ENCODE data around the gene DAB1.

DAB1 gene

GRCh38 chr1:56986397-56986796, 437.5 kb downstream of the DAB1 start:
- no peak for DNase-seq (ENCODE audit: low spot score)
- H3K9me3 Mint-ChIP-seq: no peaks in the 10 kb centered on the region
- H3K36me3 Mint-ChIP-seq (ENCODE audit: low read depth): no peaks in the 10 kb centered on the region
- H3K4me3 Mint-ChIP-seq: no peak overlapping the region
- H3K27ac Mint-ChIP-seq: no peak overlapping the region
- H3K27me3 Mint-ChIP-seq (ENCODE audit: low read depth): no peaks in the 10 kb centered on the region
- H3K4me1 Mint-ChIP-seq (ENCODE audit: low read depth): no peaks in the 10 kb centered on the region

DNA sequence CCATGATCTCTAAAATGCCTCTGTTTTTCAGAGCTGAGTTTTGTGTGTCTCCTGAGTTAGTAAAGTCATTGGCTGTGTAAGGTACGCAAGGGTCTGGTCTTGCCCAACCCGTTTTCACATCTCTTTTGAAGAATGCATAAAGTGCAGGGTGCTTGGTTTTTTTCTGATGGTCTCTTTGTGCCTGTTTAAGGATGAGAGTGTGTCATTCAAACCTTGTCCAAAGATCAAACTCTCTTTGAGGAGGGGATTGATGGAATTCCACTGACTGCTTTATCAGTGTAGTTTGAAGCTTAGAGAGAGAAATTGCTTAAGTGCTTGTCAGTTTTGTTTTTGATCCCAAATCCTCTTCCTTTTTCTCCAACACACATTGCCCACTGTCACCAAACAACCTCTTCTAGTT, 438.0 kb downstream of the DAB1 start:
- Mint-ChIP-seq H3K4me1 (ENCODE audit: low read depth) (no peaks in the 10 kb centered on the region), H3K36me3 (ENCODE audit: low read depth) (no peaks in the 10 kb centered on the region), H3K27me3 (ENCODE audit: low read depth) (no peaks in the 10 kb centered on the region), H3K4me3 (no peak overlapping the region), H3K9me3 (no peaks in the 10 kb centered on the region), H3K27ac (no peak overlapping the region)
- DNase-seq (ENCODE audit: low spot score): no peak

- H3K27me3 Mint-ChIP-seq (ENCODE audit: low read depth): no peaks in the 10 kb centered on the region
- no peak overlapping the region for H3K4me3 Mint-ChIP-seq
- H3K36me3 Mint-ChIP-seq (ENCODE audit: low read depth): no peaks in the 10 kb centered on the region
- no peaks in the 10 kb centered on the region for H3K4me1 Mint-ChIP-seq (ENCODE audit: low read depth)
- H3K9me3 Mint-ChIP-seq: no peaks in the 10 kb centered on the region
- no peak for DNase-seq (ENCODE audit: low spot score)
- H3K27ac Mint-ChIP-seq: no peak overlapping the region
Measured at GRCh38 chr1:56983484-56983883, 440.4 kb downstream of the DAB1 start.

DNA sequence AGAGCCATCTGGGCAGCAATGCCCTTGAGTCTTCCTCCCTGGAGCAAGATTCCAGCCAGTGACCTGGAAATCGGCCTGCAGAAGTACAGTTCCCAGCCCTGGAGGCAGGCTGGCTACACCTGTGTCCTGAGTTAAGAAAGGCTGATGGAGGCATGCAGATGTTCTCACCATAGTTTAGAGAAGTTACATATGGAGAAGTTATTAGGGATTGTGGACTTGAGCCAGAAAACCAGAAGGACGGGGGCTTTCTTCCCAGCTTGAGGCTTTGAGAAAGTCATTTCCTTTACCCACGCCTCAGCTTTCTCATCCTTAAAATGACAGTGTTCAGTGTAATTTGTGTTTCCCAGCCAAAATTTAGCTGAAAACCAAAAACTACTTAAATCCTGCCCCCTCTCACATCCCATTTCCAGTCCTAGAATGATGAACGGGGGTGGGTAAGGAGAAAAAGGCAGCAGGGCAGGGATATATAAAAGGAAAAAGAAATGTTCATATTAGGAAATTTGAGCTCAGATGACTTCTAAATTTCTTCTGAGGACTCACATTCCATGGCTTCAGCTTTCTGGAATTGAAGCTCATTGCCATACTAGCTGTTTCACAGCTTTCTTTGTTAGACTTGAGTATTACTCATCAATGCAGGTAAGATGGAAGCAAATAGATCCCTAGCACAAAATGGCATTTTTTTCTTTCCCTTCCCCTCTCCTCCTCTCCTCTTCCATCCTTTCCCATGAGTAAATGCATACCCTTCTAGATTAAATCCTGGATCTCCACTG, 443.7 kb downstream of the DAB1 start:
- Mint-ChIP-seq H3K4me1 (ENCODE audit: low read depth) (no peaks in the 10 kb centered on the region), H3K9me3 (no peaks in the 10 kb centered on the region), H3K4me3 (no peak overlapping the region), H3K27me3 (ENCODE audit: low read depth) (no peaks in the 10 kb centered on the region), H3K36me3 (ENCODE audit: low read depth) (no peaks in the 10 kb centered on the region), H3K27ac (no peak overlapping the region)
- no peak for DNase-seq (ENCODE audit: low spot score)

- Mint-ChIP-seq H3K4me3 (no peak overlapping the region), H3K27me3 (ENCODE audit: low read depth) (no peaks in the 10 kb centered on the region), H3K36me3 (ENCODE audit: low read depth) (no peaks in the 10 kb centered on the region), H3K9me3 (no peaks in the 10 kb centered on the region), H3K27ac (no peak overlapping the region), H3K4me1 (ENCODE audit: low read depth) (no peaks in the 10 kb centered on the region)
- DNase-seq (ENCODE audit: low spot score): no peak
Measured at GRCh38 chr1:56978819-56979218, 445.0 kb downstream of the DAB1 start.

DNA sequence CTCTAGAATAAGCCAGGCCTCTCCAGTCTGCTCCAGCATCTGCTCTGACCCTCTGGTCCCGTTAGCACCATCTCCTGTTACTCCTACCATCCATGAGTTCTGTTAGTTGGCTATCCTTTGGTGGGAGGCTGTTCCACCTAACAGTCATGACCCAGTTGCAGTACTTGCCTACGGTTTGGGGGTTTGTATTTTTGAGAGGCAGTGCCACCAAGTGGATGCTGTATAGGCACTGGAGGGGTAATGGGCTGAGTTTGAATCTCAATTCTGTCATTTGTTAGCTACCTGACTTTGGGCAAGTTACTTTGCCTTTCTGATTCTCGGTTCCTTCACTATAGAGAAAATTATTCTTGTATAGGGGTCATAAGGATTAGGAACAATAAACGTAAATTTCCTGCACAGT, 445.9 kb downstream of the DAB1 start:
- H3K9me3 Mint-ChIP-seq: no peaks in the 10 kb centered on the region
- no peak for DNase-seq (ENCODE audit: low spot score)
- H3K4me3 Mint-ChIP-seq: no peak overlapping the region

GRCh38 chr1:56975446-56975845, 448.4 kb downstream of the DAB1 start:
- Mint-ChIP-seq H3K4me1 (ENCODE audit: low read depth) (no peaks in the 10 kb centered on the region), H3K36me3 (ENCODE audit: low read depth) (no peaks in the 10 kb centered on the region), H3K4me3 (no peak overlapping the region), H3K27ac (no peak overlapping the region), H3K9me3 (no peaks in the 10 kb centered on the region), H3K27me3 (ENCODE audit: low read depth) (no peaks in the 10 kb centered on the region)
- no peak for DNase-seq (ENCODE audit: low spot score)

More for the DNA sequence above, 445.9 kb downstream of the DAB1 start:
- no peaks in the 10 kb centered on the region for H3K27me3 Mint-ChIP-seq (ENCODE audit: low read depth)
- H3K4me1 Mint-ChIP-seq (ENCODE audit: low read depth): no peaks in the 10 kb centered on the region
- no peak overlapping the region for H3K27ac Mint-ChIP-seq
- no peaks in the 10 kb centered on the region for H3K36me3 Mint-ChIP-seq (ENCODE audit: low read depth)

DNA sequence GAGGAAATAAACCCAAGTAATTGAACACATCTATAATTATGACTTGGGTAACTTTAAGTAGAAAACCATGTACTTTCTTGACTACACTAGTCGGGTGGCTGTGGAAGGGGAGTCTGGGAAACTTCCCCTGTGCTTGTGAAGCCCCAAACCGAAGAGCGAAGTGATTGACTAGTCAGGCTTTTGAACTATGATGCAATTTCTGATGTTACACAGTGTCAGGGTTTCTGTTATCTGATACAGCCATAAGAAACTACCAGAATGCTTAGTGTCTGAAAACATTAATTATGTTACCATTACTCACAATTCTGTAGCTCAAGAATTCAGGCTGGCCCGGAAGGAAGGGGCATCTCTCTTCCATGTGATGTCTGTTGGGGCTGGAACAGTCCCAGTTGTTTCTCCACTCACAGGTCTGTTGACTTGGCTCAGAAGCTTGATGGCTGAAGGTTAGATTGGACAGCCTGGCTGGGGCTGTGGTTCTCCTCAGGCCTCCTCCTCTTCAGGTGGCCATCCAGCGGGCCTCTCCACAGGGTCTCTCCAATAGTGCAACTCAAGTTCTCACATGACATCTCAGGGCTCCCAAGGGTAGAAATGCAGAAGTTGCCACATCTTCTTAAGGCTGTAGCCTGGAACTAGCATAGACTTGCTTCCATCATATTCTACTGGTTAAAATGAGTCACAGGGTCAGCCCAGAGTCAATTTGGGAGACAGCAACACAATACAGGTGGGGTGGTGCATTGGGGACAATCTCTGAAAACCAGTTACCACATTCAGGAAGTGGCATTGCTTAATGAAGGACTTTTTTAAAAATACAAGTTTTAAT, 449.7 kb downstream of the DAB1 start:
- H3K9me3 Mint-ChIP-seq: no peaks in the 10 kb centered on the region
- H3K36me3 Mint-ChIP-seq (ENCODE audit: low read depth): no peaks in the 10 kb centered on the region
- no peak overlapping the region for H3K27ac Mint-ChIP-seq

GRCh38 chr1:56972976-56973375, 450.9 kb downstream of the DAB1 start:
- H3K4me1 Mint-ChIP-seq (ENCODE audit: low read depth): no peaks in the 10 kb centered on the region
- no peaks in the 10 kb centered on the region for H3K27me3 Mint-ChIP-seq (ENCODE audit: low read depth)
- no peaks in the 10 kb centered on the region for H3K9me3 Mint-ChIP-seq
- no peaks in the 10 kb centered on the region for H3K36me3 Mint-ChIP-seq (ENCODE audit: low read depth)
- H3K27ac Mint-ChIP-seq: no peak overlapping the region
- DNase-seq (ENCODE audit: low spot score): no peak
- H3K4me3 Mint-ChIP-seq: no peak overlapping the region

More for the DNA sequence above, 449.7 kb downstream of the DAB1 start:
- Mint-ChIP-seq H3K27me3 (ENCODE audit: low read depth) (no peaks in the 10 kb centered on the region), H3K4me3 (no peak overlapping the region), H3K4me1 (ENCODE audit: low read depth) (no peaks in the 10 kb centered on the region)
- no peak for DNase-seq (ENCODE audit: low spot score)

- H3K27me3 Mint-ChIP-seq (ENCODE audit: low read depth): no peaks in the 10 kb centered on the region
- H3K9me3 Mint-ChIP-seq: no peaks in the 10 kb centered on the region
- no peak overlapping the region for H3K4me3 Mint-ChIP-seq
- H3K27ac Mint-ChIP-seq: no peak overlapping the region
- H3K36me3 Mint-ChIP-seq (ENCODE audit: low read depth): no peaks in the 10 kb centered on the region
- no peaks in the 10 kb centered on the region for H3K4me1 Mint-ChIP-seq (ENCODE audit: low read depth)
- no peak for DNase-seq (ENCODE audit: low spot score)
Measured at GRCh38 chr1:56970280-56970679, 453.6 kb downstream of the DAB1 start.

GRCh38 chr1:56968878-56969495, 454.9 kb downstream of the DAB1 start:
- no peak overlapping the region for H3K27ac Mint-ChIP-seq
- H3K36me3 Mint-ChIP-seq (ENCODE audit: low read depth): no peaks in the 10 kb centered on the region
- no peaks in the 10 kb centered on the region for H3K4me1 Mint-ChIP-seq (ENCODE audit: low read depth)
- DNase-seq (ENCODE audit: low spot score): no peak
- H3K4me3 Mint-ChIP-seq: no peak overlapping the region
- H3K27me3 Mint-ChIP-seq (ENCODE audit: low read depth): no peaks in the 10 kb centered on the region
- H3K9me3 Mint-ChIP-seq: no peaks in the 10 kb centered on the region

DNA sequence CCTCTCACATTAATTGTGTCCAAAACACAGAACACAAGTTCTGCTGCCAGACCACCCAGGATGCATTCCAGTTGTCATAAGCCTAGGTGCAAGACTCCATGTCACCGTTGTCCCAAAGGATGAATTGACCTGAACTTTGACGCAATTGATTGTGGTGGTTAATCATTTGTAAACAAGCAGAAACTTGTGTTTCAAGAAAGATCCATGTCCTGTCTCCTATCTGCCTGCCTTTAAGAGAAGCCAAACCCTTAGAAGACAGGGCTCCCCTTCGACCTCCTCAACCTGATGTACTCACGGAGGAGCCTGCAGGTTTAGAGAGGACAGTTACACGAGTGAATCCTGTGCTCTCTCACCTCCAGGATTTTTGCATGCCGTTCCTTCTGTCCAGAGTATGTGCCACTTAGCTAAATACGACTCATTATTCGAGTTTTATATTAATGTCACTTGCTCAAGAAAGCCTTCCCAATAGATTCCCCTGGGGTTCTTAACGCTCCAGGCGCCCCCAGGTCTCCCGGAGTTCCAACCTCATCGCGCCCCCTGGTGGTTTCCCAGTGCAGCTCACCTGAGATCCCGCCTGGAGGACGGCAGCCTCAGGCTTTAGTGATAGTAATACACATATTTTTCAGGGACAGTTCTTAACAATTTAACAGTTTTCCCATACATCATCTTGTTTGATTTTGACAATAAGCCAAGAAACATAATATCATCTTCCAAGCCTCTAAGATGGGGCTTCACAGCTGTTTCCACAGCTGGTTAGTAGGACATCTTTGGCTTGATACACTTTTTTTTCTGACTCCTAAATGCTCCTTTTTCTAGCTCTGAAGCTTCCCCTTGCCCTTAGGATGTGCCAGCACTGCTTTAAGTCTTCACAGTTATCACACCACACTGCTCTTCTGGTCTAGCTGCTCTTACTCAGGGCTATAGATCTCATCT, 455.7 kb downstream of the DAB1 start:
- Mint-ChIP-seq H3K27ac (no peak overlapping the region), H3K4me3 (no peak overlapping the region), H3K4me1 (ENCODE audit: low read depth) (no peaks in the 10 kb centered on the region), H3K36me3 (ENCODE audit: low read depth) (no peaks in the 10 kb centered on the region), H3K9me3 (no peaks in the 10 kb centered on the region), H3K27me3 (ENCODE audit: low read depth) (no peaks in the 10 kb centered on the region)
- no peak for DNase-seq (ENCODE audit: low spot score)

GRCh38 chr1:56967355-56967754, 456.5 kb downstream of the DAB1 start:
- Mint-ChIP-seq H3K36me3 (ENCODE audit: low read depth) (no peaks in the 10 kb centered on the region), H3K4me3 (no peak overlapping the region), H3K9me3 (no peaks in the 10 kb centered on the region), H3K4me1 (ENCODE audit: low read depth) (no peaks in the 10 kb centered on the region), H3K27me3 (ENCODE audit: low read depth) (no peaks in the 10 kb centered on the region), H3K27ac (no peak overlapping the region)
- DNase-seq (ENCODE audit: low spot score): no peak

Measured in T-helper 2 cell treated with Interferon-gamma antibody and Interleukin-4, amounts not matched to agents 5 μg/mL and 100 μg/mL, for 36 hours (primary cell).